Fibroblast of the aortic adventitia (primary cell): Measurements from ENCODE around the gene CREB1. TPM values are rescaled to one million over a fixed set of nuclear protein-coding genes. Genes with fewer than 3 reads are reported as not detected.
"Not testable (repeated sequence)": the region's sequence is repeated elsewhere in the genome, so short reads cannot be mapped to it uniquely, and the experiment has no call there.

Source experiments
- DNase-seq: peaks from one replicate; pipeline ENCODE4 v3.0.0-alpha.2; 2010; ENCODE audit warnings: low read depth
- H3K4me3 ChIP-seq: 2 replicates; pipeline ENCODE4 v1.5.1; 2011; ENCODE audit warnings: low read depth, mild to moderate bottlenecking, control low read depth, low read length, moderate library complexity
- total RNA-seq: library from RNA; depleted of rRNA; stranded (reverse); fragments of >200 nt; gene quantifications from 2 replicates; pipeline ENCODE4 v1.2.3, GENCODE V29; 2012; ENCODE audit warnings: low replicate concordance
- TF ChIP-seq, protein P1 (sequence below): IDR thresholded peaks from 2 replicates; pipeline ENCODE4 v1.5.1; 2011; ENCODE audit warnings: mild to moderate bottlenecking, low read length, control low read depth, inconsistent platforms; ENCODE audit not compliant: insufficient read depth

CREB1 gene
- total RNA-seq, 1 donor: 52.4 TPM

DNA sequence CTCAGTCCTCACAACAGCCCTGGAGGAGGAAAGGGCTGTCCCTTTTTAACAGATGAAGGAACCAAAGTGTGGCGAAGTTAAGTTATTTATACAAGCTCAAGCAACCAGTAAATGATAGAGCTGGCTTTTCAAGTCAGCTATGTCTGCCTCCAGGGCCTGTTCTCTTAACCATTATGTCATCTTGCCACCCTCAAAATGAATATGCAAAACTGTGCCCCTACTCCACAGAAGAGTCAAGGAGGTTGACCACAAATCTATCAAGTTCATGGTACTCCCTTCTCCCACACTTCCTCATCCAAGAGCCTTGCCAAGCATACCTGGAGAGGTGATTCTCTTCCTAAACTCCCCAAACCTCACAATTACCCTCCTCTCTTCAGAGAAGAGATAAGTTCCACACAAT lies 37.3 kb upstream of the CREB1 start:
- no peak overlapping the region for H3K4me3 ChIP-seq
- no peak for DNase-seq
- TF ChIP-seq, protein P1, sequence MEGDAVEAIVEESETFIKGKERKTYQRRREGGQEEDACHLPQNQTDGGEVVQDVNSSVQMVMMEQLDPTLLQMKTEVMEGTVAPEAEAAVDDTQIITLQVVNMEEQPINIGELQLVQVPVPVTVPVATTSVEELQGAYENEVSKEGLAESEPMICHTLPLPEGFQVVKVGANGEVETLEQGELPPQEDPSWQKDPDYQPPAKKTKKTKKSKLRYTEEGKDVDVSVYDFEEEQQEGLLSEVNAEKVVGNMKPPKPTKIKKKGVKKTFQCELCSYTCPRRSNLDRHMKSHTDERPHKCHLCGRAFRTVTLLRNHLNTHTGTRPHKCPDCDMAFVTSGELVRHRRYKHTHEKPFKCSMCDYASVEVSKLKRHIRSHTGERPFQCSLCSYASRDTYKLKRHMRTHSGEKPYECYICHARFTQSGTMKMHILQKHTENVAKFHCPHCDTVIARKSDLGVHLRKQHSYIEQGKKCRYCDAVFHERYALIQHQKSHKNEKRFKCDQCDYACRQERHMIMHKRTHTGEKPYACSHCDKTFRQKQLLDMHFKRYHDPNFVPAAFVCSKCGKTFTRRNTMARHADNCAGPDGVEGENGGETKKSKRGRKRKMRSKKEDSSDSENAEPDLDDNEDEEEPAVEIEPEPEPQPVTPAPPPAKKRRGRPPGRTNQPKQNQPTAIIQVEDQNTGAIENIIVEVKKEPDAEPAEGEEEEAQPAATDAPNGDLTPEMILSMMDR: no peak

DNA sequence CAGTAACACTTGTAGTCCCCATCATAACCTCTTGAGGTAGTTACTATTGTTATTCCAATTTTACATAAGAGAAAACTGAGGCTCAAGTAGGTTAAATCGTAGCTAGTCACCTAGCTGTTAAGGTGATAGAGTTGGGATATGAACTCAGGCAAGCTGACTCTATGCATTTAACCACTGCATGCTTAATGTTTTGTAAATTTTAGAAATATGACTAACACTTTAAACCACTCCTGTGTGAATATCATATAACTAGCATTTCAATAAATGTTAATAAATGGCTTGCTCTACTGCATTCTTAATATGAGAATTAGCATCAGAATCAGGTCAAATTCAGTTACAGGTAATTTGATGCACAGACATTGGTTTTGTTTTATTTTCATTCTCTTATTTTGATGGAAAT lies 35.6 kb upstream of the CREB1 start:
- TF ChIP-seq, protein P1: no peak
- no peak for DNase-seq
- no peak overlapping the region for H3K4me3 ChIP-seq

DNA sequence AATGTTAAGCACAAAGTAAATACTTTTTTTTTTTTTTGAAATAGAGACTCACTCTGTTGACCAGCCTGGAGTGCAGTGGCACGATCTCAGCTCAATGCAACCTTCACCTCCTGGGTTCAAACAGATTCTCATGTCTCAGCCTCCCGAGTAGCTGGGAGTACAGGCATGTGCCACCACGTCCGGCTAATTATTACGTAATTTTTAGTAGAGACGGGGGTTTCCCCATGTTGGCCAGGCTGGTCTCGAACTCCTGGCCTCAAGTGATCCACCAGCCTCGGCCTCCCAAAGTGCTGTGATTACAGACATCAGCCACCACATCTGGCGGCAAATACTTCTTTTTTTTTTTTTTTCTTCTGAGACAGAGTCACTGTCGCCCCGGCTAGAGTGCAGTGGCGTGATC lies 32.8 kb upstream of the CREB1 start:
- DNase-seq, H3K4me3 ChIP-seq: not testable (repeated sequence)

DNA sequence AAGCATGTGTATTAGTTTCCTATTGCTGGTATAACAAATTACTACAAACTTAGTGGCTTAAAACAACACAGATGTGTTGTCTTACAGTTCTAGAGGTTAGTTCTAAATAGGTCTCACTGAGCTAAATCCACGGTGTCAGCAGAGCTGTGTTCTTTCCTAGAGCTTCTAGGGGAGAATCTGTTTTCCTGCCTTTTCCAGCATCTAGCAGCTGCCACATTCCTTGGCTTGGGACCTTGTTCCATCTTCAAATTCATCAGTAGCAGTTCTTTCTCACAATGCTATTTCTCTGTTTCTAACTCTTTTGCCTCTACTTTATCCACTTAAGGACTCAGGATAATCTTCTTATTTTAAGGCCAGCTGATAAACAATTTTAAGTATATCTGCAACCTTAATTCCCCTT lies 32.2 kb upstream of the CREB1 start:
- no peak overlapping the region for H3K4me3 ChIP-seq
- TF ChIP-seq, protein P1: no peak
- DNase-seq: no peak

DNA sequence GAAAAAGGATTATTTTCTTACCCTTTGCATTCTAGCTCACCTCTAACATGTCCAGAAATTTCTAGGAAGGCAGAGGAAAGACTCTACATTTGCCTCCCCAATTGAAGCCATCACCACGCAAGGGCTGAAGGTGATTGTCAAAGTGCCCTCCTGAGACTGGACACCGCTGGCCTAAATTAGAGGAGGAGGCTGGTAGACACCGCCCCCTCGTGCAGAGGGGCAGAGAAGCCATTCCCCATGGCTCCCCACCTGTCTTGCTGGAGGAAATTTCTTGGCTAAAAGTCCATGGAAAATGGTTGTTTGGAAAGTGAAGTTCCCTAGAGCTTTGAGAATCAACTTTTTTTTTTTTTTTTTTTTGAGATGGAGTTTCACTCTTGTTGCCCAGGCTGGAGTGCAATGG lies 31.3 kb upstream of the CREB1 start:
- TF ChIP-seq, protein P1: no peak
- DNase-seq: no peak

DNA sequence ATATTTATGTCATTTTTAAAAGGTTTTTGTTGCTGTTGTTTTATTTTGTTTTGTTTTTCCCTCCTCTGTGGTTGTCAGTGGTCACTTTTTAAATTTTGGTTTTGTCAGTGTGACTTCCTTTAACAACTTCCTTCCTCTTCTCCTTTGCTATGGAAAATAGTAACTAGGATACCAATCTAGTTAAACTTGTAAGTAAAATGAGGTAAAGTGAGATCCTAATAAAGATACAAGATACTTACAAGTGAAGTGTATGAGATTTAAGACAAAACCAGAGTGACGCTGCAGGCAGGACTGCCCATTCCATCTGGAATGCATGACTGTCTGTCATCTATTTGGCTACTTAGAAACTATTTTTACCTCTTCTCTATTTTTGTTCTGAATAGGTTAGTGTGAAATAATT lies 30.6 kb upstream of the CREB1 start:
- TF ChIP-seq, protein P1: no peak
- no peak overlapping the region for H3K4me3 ChIP-seq
- no peak for DNase-seq

More for the DNA sequence above, 31.3 kb upstream of the CREB1 start:
- no peak overlapping the region for H3K4me3 ChIP-seq

DNA sequence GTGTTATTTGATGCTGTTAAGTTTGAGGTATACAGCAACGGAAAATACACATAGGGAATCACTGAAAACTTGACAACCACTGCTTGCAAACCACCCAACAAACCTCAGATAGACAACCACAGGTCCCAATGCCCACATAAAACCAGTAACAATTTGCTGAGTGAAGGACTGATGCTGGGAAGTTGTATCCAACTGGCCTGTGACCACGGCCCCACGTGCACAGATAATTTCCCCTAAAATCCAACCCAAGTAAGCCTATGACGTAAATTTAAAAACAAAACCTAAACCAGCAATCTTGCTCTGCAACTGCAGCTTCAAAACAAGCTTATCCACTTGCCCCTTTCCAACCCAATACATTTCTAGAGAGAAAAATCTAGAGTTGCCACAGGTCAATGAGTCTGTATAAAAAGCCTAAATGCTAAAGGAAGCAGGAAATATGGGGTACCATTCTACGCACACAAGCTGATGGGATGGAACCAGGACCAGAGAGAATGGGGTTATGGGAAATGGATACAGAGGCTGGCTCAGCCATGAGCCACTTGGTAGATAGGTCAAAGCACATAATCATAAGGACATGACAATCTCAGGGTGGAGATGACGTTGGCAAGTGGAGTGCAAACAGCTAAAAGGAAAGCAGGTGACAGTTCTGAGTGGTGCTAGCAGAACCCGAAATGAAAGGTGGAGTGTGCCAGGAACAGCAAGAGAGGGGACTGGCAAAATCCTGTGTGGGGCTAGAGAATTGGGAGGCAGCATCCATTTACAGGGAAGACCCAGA lies 27.8 kb upstream of the CREB1 start:
- H3K4me3 ChIP-seq: no peak overlapping the region
- TF ChIP-seq, protein P1: no peak
- DNase-seq: no peak
